Testis (tissue), 2 donors: ENCODE results near the gene COL13A1.

ENCODE experiments used
- CTCF ChIP-seq, 3 experiments: fragments of 450-650 bp in 2 of 3; fragments of 200-600 bp in 1 of 3; sonication (generic) in 1 of 3; IDR thresholded peaks; one replicate each; pipeline ENCODE4 v1.5.1; 2016 to 2019; ENCODE audit warnings: antibody characterized with exemption in 3 of 3, mild to moderate bottlenecking in 2 of 3, moderate library complexity in 1 of 3
- POLR2A ChIP-seq: fragments of 450-650 bp; IDR thresholded peaks from one replicate; pipeline ENCODE4 v1.6.1; 2017; ENCODE audit warnings: antibody characterized with exemption, mild to moderate bottlenecking, moderate library complexity

DNA sequence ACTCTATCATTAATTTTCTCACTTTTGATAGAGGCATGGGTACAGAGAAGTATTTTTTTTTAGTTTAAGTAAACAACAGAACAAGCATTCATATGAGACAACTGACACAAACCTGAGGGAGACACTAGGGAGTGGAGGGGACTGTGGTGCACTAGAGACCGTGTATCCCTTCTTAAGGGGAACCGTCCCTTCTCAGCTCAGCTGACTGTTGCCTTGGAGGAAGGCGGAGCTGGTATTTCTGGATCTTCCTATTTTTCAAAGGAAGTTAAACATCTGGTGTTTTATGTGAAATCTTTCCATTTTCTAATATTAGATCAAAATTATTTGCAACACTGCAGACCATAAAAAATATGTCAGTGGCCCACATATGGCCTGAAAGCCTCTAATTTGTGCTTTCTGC is 137.4 kb downstream of the COL13A1 start:
- TF ChIP-seq CTCF (IDR thresholded peaks at IDR 0.05) (no peak), POLR2A (no peak)
